Vagina (tissue), 2 donors: ENCODE measurements around the gene SH3BP5. TPM values are rescaled to one million over a fixed set of nuclear protein-coding genes. Genes with fewer than 3 reads are reported as not detected.
A peak's percentile ranks its signal among the peaks of the same experiment; 100 is the strongest.
"Not testable (repeated sequence)": the region's sequence is repeated elsewhere in the genome, so short reads cannot be mapped to it uniquely, and the experiment has no call there.

Source experiments
- DNase-seq, 2 donors: peaks; one replicate each; pipeline ENCODE4 v3.0.0-alpha.2; 2017; ENCODE audit errors: extremely low spot score in 2 of 2
- H3K27ac ChIP-seq: fragments of 200-600 bp; sonication (generic); one replicate; pipeline ENCODE4 v1.5.1; 2019
- H3K27me3 ChIP-seq: fragments of 200-600 bp; sonication (generic); one replicate; pipeline ENCODE4 v1.5.1; 2019
- H3K36me3 ChIP-seq, 2 donors: fragments of 200-600 bp; sonication (generic); one replicate each; pipeline ENCODE4 v1.5.1; 2017 to 2019
- H3K4me1 ChIP-seq: fragments of 200-600 bp; sonication (generic); one replicate; pipeline ENCODE4 v1.5.1; 2019
- H3K4me3 ChIP-seq, 2 donors: fragments of 200-600 bp; sonication (generic); 1 replicate in 1 of 2; 2 replicates in 1 of 2; pipeline ENCODE4 v1.5.1; 2016 to 2019
- H3K9me3 ChIP-seq: fragments of 200-600 bp; sonication (generic); one replicate; pipeline ENCODE4 v1.5.1; 2019
- POLR2A ChIP-seq, 2 donors: fragments of 450-650 bp; IDR thresholded peaks; one replicate each; pipeline ENCODE4 v1.6.1; 2017; ENCODE audit warnings: antibody characterized with exemption in 2 of 2, mild to moderate bottlenecking in 2 of 2, moderate library complexity in 2 of 2
- POLR2AphosphoS5 ChIP-seq, 2 donors: sonication (generic); formaldehyde crosslinking; IDR thresholded peaks; one replicate each; pipeline ENCODE4 v1.9.0; 2017; ENCODE audit warnings: antibody characterized with exemption in 2 of 2, mild to moderate bottlenecking in 2 of 2, low read depth in 1 of 2; ENCODE audit not compliant: insufficient read depth in 1 of 2
- intact Hi-C: fragments of 100-400 bp; cut with DNase I; formaldehyde crosslinking; loops from one replicate; pipeline ENCODE4 v1.15.1; 2023
- total RNA-seq: library from RNA; depleted of rRNA; stranded (reverse); fragments of >200 nt; gene quantifications from one replicate; pipeline ENCODE4 v1.2.3, GENCODE V29; 2016
- TF ChIP-seq, protein P1 (sequence below), 3 experiments: fragments of 450-650 bp in 2 of 3; fragments of 200-600 bp in 1 of 3; sonication (generic) in 1 of 3; IDR thresholded peaks; one replicate each; pipeline ENCODE4 v1.5.1; 2017 to 2019; ENCODE audit warnings: antibody characterized with exemption in 3 of 3, mild to moderate bottlenecking in 2 of 3, moderate library complexity in 2 of 3

Gene SH3BP5
- total RNA-seq, 1 donor from 2014 or later = 78.6 TPM

DNA sequence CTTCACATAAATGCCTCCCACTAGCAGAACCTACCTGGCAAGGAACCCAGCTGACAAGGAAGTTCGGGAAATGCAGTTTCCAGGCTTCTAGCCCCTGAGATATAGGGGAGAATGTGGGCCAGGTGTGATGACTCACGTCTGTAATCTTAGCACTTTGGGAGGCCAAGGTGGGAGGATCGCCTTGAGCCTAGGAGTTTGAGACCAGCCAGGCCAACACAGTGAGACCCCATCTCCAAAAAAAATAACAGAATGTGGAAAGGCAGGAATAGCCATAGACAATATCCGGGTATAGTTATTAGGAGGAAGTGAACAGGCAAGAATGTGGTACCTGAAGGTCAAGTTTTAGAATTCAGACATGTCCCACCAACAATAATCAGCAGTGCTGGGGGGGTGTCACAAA lies 40.5 kb upstream of the SH3BP5 start:
- Histone ChIP-seq H3K27ac (no peak overlapping the region), H3K36me3 (no peaks in the 10 kb centered on the region), H3K4me3 (no peak overlapping the region), H3K9me3 (no peaks in the 10 kb centered on the region), H3K4me1 (peaks cover 3% of the 10 kb centered on the region), H3K27me3 (no peaks in the 10 kb centered on the region)
- TF ChIP-seq POLR2AphosphoS5 (IDR thresholded peaks at IDR 0.05; ENCODE audit: insufficient read depth in 1 of 2, low read depth in 1 of 2) = no peak
- intact Hi-C loops = no loop called here
- DNase-seq = no peak

GRCh38 chr3:15368561-15369135 lies 36.3 kb upstream of the SH3BP5 start:
- no peak for DNase-seq
- H3K36me3 ChIP-seq = no peaks in the 10 kb centered on the region
- intact Hi-C loops = no loop called here
- TF ChIP-seq POLR2AphosphoS5 (IDR thresholded peaks at IDR 0.05; ENCODE audit: insufficient read depth in 1 of 2, low read depth in 1 of 2) = no peak
- no peak for TF ChIP-seq POLR2A (IDR thresholded peaks at IDR 0.05)
- TF ChIP-seq, protein P1, sequence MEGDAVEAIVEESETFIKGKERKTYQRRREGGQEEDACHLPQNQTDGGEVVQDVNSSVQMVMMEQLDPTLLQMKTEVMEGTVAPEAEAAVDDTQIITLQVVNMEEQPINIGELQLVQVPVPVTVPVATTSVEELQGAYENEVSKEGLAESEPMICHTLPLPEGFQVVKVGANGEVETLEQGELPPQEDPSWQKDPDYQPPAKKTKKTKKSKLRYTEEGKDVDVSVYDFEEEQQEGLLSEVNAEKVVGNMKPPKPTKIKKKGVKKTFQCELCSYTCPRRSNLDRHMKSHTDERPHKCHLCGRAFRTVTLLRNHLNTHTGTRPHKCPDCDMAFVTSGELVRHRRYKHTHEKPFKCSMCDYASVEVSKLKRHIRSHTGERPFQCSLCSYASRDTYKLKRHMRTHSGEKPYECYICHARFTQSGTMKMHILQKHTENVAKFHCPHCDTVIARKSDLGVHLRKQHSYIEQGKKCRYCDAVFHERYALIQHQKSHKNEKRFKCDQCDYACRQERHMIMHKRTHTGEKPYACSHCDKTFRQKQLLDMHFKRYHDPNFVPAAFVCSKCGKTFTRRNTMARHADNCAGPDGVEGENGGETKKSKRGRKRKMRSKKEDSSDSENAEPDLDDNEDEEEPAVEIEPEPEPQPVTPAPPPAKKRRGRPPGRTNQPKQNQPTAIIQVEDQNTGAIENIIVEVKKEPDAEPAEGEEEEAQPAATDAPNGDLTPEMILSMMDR (IDR thresholded peaks at IDR 0.05) = no peak
- no peaks in the 10 kb centered on the region for H3K9me3 ChIP-seq
- no peak overlapping the region for H3K4me3 ChIP-seq
- no peaks in the 10 kb centered on the region for H3K27me3 ChIP-seq
- H3K4me1 ChIP-seq = no peaks in the 10 kb centered on the region
- no peak overlapping the region for H3K27ac ChIP-seq

DNA sequence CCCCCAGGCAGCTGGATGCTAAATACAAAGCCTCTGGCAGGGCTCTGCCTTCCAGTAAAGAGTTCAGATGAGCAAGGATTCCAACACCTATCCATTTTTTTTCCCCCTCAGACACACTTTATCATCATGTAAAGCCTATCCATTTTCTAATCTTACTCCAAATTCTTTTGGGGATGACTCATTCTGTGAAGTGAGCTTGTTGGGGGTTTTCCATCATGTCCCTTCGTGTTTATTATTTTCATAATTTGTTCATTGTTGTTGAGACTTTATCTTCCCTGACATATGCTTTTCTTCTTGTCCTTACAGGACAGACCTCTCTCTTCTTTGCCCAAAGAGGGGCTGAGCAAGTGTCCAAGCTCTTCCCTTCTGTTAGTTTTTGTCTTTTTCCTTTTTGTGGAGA lies 34.7 kb upstream of the SH3BP5 start:
- Histone ChIP-seq H3K27me3 (no peaks in the 10 kb centered on the region), H3K27ac (no peak overlapping the region), H3K9me3 (no peaks in the 10 kb centered on the region), H3K4me1 (no peaks in the 10 kb centered on the region), H3K36me3 (no peaks in the 10 kb centered on the region), H3K4me3 (no peak overlapping the region)
- intact Hi-C loops = no loop called here
- TF ChIP-seq POLR2AphosphoS5 (IDR thresholded peaks at IDR 0.05; ENCODE audit: insufficient read depth in 1 of 2, low read depth in 1 of 2) (no peak), POLR2A (IDR thresholded peaks at IDR 0.05) (no peak)
- TF ChIP-seq, protein P1 (IDR thresholded peaks at IDR 0.05) = no peak
- DNase-seq = no peak

GRCh38 chr3:15364078-15364477 lies 31.7 kb upstream of the SH3BP5 start:
- DNase-seq, H3K4me3 ChIP-seq, intact Hi-C loops: not testable (repeated sequence)

DNA sequence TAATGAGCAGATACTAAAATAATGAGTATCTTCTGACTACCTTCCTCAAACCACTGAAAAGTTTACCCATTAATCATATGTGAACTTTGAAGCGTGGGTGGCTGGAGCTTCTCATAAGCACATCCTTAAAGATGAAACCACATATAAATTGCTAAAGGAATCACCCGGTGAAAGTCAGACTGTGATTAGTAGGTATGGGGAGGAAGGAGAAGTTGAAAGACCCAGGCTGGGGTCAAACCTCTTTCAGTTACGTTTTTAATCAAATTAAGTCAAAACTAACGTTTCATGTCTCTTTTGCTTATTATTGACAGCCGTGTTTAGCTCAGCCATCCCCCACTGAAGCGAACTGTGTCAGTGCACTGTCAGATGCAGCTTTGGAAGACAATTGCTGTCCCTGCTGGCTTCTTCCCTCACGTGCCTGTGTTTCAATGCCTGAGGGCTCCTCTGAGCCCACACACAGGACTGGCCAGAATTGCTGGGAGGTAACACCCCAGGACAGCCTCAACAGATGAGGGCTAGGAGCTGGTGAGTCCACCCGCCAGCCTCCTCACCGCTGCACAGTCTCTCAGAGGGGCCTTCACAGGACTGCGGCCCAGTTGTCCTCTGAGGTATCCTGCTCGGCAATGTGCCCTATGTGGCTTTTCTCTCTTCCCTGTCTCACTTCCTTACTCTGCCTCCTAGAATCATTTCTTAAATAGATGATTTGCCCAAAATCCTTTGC lies 29.3 kb upstream of the SH3BP5 start:
- Histone ChIP-seq H3K4me1 (peaks cover 17% of the 10 kb centered on the region), H3K4me3 (no peak overlapping the region), H3K27ac (peak overlapping the region; percentile 21), H3K36me3 (no peaks in the 10 kb centered on the region), H3K9me3 (no peaks in the 10 kb centered on the region), H3K27me3 (no peaks in the 10 kb centered on the region)
- TF ChIP-seq, protein P1 (IDR thresholded peaks at IDR 0.05) = no peak
- TF ChIP-seq POLR2A (IDR thresholded peaks at IDR 0.05) (no peak), POLR2AphosphoS5 (IDR thresholded peaks at IDR 0.05; ENCODE audit: insufficient read depth in 1 of 2, low read depth in 1 of 2) (no peak)
- intact Hi-C loops = no loop called here
- DNase-seq = no peak

More at GRCh38 chr3:15364078-15364477, 31.7 kb upstream of the SH3BP5 start:
- H3K4me1 ChIP-seq = peaks cover 17% of the 10 kb centered on the region
- not testable (repeated sequence) for H3K36me3 ChIP-seq, H3K27ac ChIP-seq, H3K9me3 ChIP-seq, H3K27me3 ChIP-seq

GRCh38 chr3:15360788-15361493 lies 28.6 kb upstream of the SH3BP5 start:
- H3K4me1 ChIP-seq = peaks cover 17% of the 10 kb centered on the region
- H3K4me3 ChIP-seq = no peak overlapping the region
- no peak for DNase-seq
- no peaks in the 10 kb centered on the region for H3K27me3 ChIP-seq
- TF ChIP-seq, protein P1 (IDR thresholded peaks at IDR 0.05) = no peak
- no peaks in the 10 kb centered on the region for H3K9me3 ChIP-seq
- peak overlapping the region; percentile 21 for H3K27ac ChIP-seq
- no peaks in the 10 kb centered on the region for H3K36me3 ChIP-seq
- intact Hi-C loops = no loop called here
